HEK293 (cell line): ENCODE data around the gene IQSEC1.

Source experiments
- CTCF ChIA-PET: fragments of 350-600 bp; formaldehyde crosslinking; extraction: SDS; loops from one replicate; lab custom pipeline; 2021; ENCODE audit warnings: antibody characterized with exemption; lab: Yijun Ruan, JAX
- POLR2A ChIA-PET: fragments of 300-600 bp; formaldehyde crosslinking; extraction: SDS; loops from one replicate; lab custom pipeline; 2020; ENCODE audit warnings: antibody characterized with exemption, inconsistent platforms; lab: Yijun Ruan, JAX
- H3K27ac ChIP-seq: fragments of 200-500 bp; sonication (Bioruptor generic); 2 replicates; pipeline ENCODE4 v1.5.1; 2014; ENCODE audit warnings: low read depth, low read length, control low read depth, inconsistent platforms; ENCODE audit errors: extremely low read depth
- H3K36me3 ChIP-seq, 2 experiments: fragments of 200-500 bp in 1 of 2; sonication (Bioruptor generic) in 1 of 2; 1 replicate in 1 of 2; 2 replicates in 1 of 2; pipeline ENCODE4 v1.5.1; 2014 to 2017; ENCODE audit warnings: inconsistent platforms in 2 of 2, low read length in 2 of 2; ENCODE audit not compliant: control insufficient read depth in 2 of 2, insufficient read depth in 1 of 2
- H3K4me1 ChIP-seq: fragments of 200-500 bp; sonication (Bioruptor generic); 2 replicates; pipeline ENCODE4 v1.5.1; 2014; ENCODE audit warnings: mild to moderate bottlenecking, low read length, inconsistent platforms; ENCODE audit not compliant: control insufficient read depth, insufficient read depth
- H3K4me3 ChIP-seq: 2 replicates; pipeline ENCODE4 v1.5.1; 2011; ENCODE audit warnings: low read depth, mild to moderate bottlenecking, control low read depth, low read length, moderate library complexity
- H3K9me3 ChIP-seq: fragments of 200-500 bp; sonication (Bioruptor generic); 2 replicates; pipeline ENCODE4 v1.5.1; 2014; ENCODE audit warnings: low read depth, low read length, inconsistent platforms; ENCODE audit not compliant: control insufficient read depth, insufficient read depth
- BCL11B ChIP-seq: fragments of 450-650 bp; formaldehyde crosslinking; IDR thresholded peaks from 2 replicates; pipeline ENCODE4 v1.5.1; 2016; ENCODE audit warnings: low read depth, missing biosample characterization, missing genetic modification characterization
- FEZF1 ChIP-seq: fragments of 450-650 bp; formaldehyde crosslinking; IDR thresholded peaks from 2 replicates; pipeline ENCODE4 v1.5.1; 2016; ENCODE audit warnings: missing biosample characterization, missing genetic modification characterization
- HOXD13 ChIP-seq: sonication (generic); formaldehyde crosslinking; IDR thresholded peaks from 2 replicates; pipeline ENCODE4 v1.8.0; 2022; ENCODE audit warnings: missing genetic modification reagents, borderline replicate concordance
- KLF7 ChIP-seq: fragments of 450-650 bp; formaldehyde crosslinking; IDR thresholded peaks from 2 replicates; pipeline ENCODE4 v1.5.1; 2016; ENCODE audit warnings: missing biosample characterization, missing genetic modification characterization, borderline replicate concordance
- PRDM1 ChIP-seq: fragments of 450-650 bp; formaldehyde crosslinking; IDR thresholded peaks from 2 replicates; pipeline ENCODE4; 2016; ENCODE audit warnings: missing biosample characterization, missing genetic modification characterization
- SCRT2 ChIP-seq: fragments of 450-650 bp; formaldehyde crosslinking; IDR thresholded peaks from 2 replicates; pipeline ENCODE4 v1.5.1; 2016; ENCODE audit warnings: missing biosample characterization, missing genetic modification characterization
- ZFP41 ChIP-seq: fragments of 450-650 bp; formaldehyde crosslinking; IDR thresholded peaks from 2 replicates; pipeline ENCODE4 v1.5.1; 2016; ENCODE audit warnings: missing biosample characterization, missing genetic modification characterization, borderline replicate concordance
- ZNF157 ChIP-seq: fragments of 450-650 bp; formaldehyde crosslinking; IDR thresholded peaks from 2 replicates; pipeline ENCODE4 v1.5.1; 2016; ENCODE audit warnings: missing biosample characterization, missing genetic modification characterization
- ZNF16 ChIP-seq: fragments of 450-650 bp; formaldehyde crosslinking; IDR thresholded peaks from 2 replicates; pipeline ENCODE4 v1.5.1; 2016; ENCODE audit warnings: low read depth, missing biosample characterization, missing genetic modification characterization
- ZNF184 ChIP-seq: fragments of 450-650 bp; IDR thresholded peaks from 2 replicates; pipeline ENCODE4 v1.5.1; 2018; ENCODE audit warnings: missing biosample characterization, mild to moderate bottlenecking, missing genetic modification characterization
- ZNF223 ChIP-seq: fragments of 450-650 bp; formaldehyde crosslinking; IDR thresholded peaks from 2 replicates; pipeline ENCODE4 v1.5.1; 2016; ENCODE audit warnings: missing biosample characterization, missing genetic modification characterization
- ZNF266 ChIP-seq: fragments of 450-650 bp; formaldehyde crosslinking; IDR thresholded peaks from 2 replicates; pipeline ENCODE4 v1.5.1; 2016; ENCODE audit warnings: missing biosample characterization, missing genetic modification characterization, low read depth
- ZNF274 ChIP-seq, 2 experiments: fragments of 200-500 bp in 1 of 2; fragments of 450-650 bp in 1 of 2; sonication (Bioruptor generic) in 1 of 2; formaldehyde crosslinking in 1 of 2; IDR thresholded peaks; 2 replicates each; pipeline versions ENCODE4 v1.5.1 to v1.6.1; 2014 to 2016; ENCODE audit warnings: borderline replicate concordance in 1 of 2, inconsistent platforms in 1 of 2, low read length in 1 of 2, missing biosample characterization in 1 of 2, missing genetic modification characterization in 1 of 2
- ZNF37A ChIP-seq: fragments of 450-650 bp; IDR thresholded peaks from 2 replicates; pipeline ENCODE4 v1.5.1; 2018; ENCODE audit warnings: missing biosample characterization, missing genetic modification characterization
- ZNF394 ChIP-seq: fragments of 450-650 bp; formaldehyde crosslinking; IDR thresholded peaks from 2 replicates; pipeline ENCODE4 v1.5.1; 2016; ENCODE audit warnings: missing biosample characterization, missing genetic modification characterization, mild to moderate bottlenecking, moderate library complexity, borderline replicate concordance
- ZNF426 ChIP-seq: fragments of 450-650 bp; formaldehyde crosslinking; IDR thresholded peaks from 2 replicates; pipeline ENCODE4 v1.5.1; 2017; ENCODE audit warnings: missing biosample characterization, missing genetic modification characterization, mild to moderate bottlenecking, inconsistent platforms, moderate library complexity
- ZNF433 ChIP-seq: fragments of 450-650 bp; formaldehyde crosslinking; IDR thresholded peaks from 2 replicates; pipeline ENCODE4 v1.5.1; 2016; ENCODE audit warnings: missing biosample characterization, missing genetic modification characterization, low read depth
- ZNF561 ChIP-seq: fragments of 450-650 bp; IDR thresholded peaks from 2 replicates; pipeline ENCODE4 v1.5.1; 2018; ENCODE audit warnings: missing biosample characterization, missing genetic modification characterization, borderline replicate concordance
- ZNF621 ChIP-seq: fragments of 450-650 bp; formaldehyde crosslinking; IDR thresholded peaks from 2 replicates; pipeline ENCODE4 v1.5.1; 2017; ENCODE audit warnings: missing biosample characterization, missing genetic modification characterization
- ZNF660 ChIP-seq: fragments of 450-650 bp; IDR thresholded peaks from 2 replicates; pipeline ENCODE4 v1.5.1; 2018; ENCODE audit warnings: missing biosample characterization, mild to moderate bottlenecking, missing genetic modification characterization
- ZNF677 ChIP-seq: fragments of 450-650 bp; IDR thresholded peaks from 2 replicates; pipeline ENCODE4 v1.5.0; 2018; ENCODE audit warnings: missing biosample characterization, mild to moderate bottlenecking, missing genetic modification characterization, moderate library complexity
- ZNF707 ChIP-seq: fragments of 450-650 bp; formaldehyde crosslinking; IDR thresholded peaks from 2 replicates; pipeline ENCODE4 v1.5.1; 2016; ENCODE audit warnings: missing biosample characterization, missing genetic modification characterization
- ZNF768 ChIP-seq: fragments of 450-650 bp; formaldehyde crosslinking; IDR thresholded peaks from 2 replicates; pipeline ENCODE4 v1.5.1; 2018; ENCODE audit warnings: missing biosample characterization, mild to moderate bottlenecking, missing genetic modification characterization
- ZNF791 ChIP-seq: fragments of 450-650 bp; formaldehyde crosslinking; IDR thresholded peaks from 2 replicates; pipeline ENCODE4 v1.5.1; 2016; ENCODE audit warnings: missing biosample characterization, missing genetic modification characterization
- TF ChIP-seq, protein P1 (sequence below): fragments of 450-650 bp; formaldehyde crosslinking; IDR thresholded peaks from 2 replicates; pipeline ENCODE4 v1.5.1; 2016; ENCODE audit warnings: missing biosample characterization, missing genetic modification characterization, low read depth
- TF ChIP-seq, protein P2 (sequence below): fragments of 450-650 bp; formaldehyde crosslinking; IDR thresholded peaks from 2 replicates; pipeline ENCODE4 v1.5.1; 2016; ENCODE audit warnings: missing biosample characterization, missing genetic modification characterization, low read depth
- TF ChIP-seq, protein P3 (sequence below): fragments of 450-650 bp; formaldehyde crosslinking; IDR thresholded peaks from 2 replicates; pipeline ENCODE4 v1.5.1; 2017; ENCODE audit warnings: missing biosample characterization, missing genetic modification characterization

The IQSEC1 gene

DNA sequence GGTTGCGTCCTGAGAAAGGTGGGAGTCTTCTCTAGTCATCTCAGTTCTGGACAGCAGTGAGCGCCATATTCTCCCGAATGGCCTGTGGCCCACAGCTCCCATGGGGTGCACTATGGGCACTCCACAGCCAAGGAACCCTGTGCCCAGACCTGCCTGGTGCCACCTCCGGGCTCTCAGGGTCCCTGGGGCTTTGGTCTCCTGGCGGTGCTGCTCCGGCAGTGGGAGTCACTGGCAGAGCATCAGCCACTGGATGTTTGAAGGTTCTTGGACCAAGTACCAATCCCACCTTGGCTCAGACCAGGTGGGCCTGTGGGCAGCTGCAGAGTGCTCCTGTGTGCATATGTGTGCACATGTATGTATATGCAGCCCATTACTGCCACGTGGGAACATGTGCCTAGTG lies 163.5 kb downstream of the IQSEC1 start:
- TF ChIP-seq KLF7 (tag by site-specific recombination) (no peak), BCL11B (tag by site-specific recombination) (no peak), ZNF677 (no peak), ZNF184 (tag by site-specific recombination) (no peak), FEZF1 (no peak), ZNF274 (IDR thresholded peaks at IDR 0.05; ENCODE audit: low read length) (no peak), ZNF274 (tag by site-specific recombination; IDR thresholded peaks at IDR 0.05; ENCODE audit: borderline replicate concordance) (no peak), ZNF37A (no peak), ZNF223 (tag by site-specific recombination) (no peak), ZNF707 (tag by site-specific recombination) (no peak), ZNF433 (tag by site-specific recombination) (no peak), ZNF768 (tag by site-specific recombination) (no peak), HOXD13 (CRISPR knock-in tag) (no peak), ZNF561 (tag by site-specific recombination) (no peak)
- TF ChIP-seq, protein P1, sequence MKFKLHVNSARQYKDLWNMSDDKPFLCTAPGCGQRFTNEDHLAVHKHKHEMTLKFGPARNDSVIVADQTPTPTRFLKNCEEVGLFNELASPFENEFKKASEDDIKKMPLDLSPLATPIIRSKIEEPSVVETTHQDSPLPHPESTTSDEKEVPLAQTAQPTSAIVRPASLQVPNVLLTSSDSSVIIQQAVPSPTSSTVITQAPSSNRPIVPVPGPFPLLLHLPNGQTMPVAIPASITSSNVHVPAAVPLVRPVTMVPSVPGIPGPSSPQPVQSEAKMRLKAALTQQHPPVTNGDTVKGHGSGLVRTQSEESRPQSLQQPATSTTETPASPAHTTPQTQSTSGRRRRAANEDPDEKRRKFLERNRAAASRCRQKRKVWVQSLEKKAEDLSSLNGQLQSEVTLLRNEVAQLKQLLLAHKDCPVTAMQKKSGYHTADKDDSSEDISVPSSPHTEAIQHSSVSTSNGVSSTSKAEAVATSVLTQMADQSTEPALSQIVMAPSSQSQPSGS (tag by site-specific recombination), result no peak
- H3K4me3 ChIP-seq, result no peak overlapping the region
- CTCF ChIA-PET, result no interaction called here
- no peaks in the 10 kb centered on the region for H3K9me3 ChIP-seq
- peaks cover 0 to 87% of the 10 kb centered on the region in 2 experiments; a peak in 2 of 3 replicates for H3K36me3 ChIP-seq
- no peak overlapping the region for H3K27ac ChIP-seq
- no peaks in the 10 kb centered on the region for H3K4me1 ChIP-seq
- POLR2A ChIA-PET, result no interaction called here

DNA sequence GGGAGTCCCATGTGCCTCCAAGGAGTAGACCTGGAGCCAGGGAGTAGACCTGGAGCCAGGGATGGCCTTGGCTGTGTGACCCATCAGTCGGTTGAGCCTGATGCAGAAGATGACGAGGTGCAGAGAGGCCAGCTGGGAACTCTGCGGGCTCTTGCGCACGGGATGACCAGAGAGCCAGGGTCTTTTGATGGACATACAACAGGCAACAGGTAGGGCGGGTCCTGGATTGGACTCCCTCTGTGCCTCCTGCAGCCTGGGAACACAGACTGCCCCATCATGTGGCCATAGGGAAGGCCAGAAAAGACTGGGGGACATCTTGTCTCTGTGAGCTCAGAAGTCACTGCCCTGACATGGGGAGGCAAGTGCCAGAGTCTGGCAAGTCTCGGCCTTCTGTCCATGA lies 164.4 kb downstream of the IQSEC1 start:
- ChIA-PET POLR2A (no interaction called here), CTCF (interaction anchor here (0.8 kb wide), 1 partner anchor 74 kb away, joined by 3 read pairs; no protein-coding TSS in a partner anchor)
- H3K36me3 ChIP-seq, result peaks cover 0 to 85% of the 10 kb centered on the region in 2 experiments; a peak in 2 of 3 replicates

DNA sequence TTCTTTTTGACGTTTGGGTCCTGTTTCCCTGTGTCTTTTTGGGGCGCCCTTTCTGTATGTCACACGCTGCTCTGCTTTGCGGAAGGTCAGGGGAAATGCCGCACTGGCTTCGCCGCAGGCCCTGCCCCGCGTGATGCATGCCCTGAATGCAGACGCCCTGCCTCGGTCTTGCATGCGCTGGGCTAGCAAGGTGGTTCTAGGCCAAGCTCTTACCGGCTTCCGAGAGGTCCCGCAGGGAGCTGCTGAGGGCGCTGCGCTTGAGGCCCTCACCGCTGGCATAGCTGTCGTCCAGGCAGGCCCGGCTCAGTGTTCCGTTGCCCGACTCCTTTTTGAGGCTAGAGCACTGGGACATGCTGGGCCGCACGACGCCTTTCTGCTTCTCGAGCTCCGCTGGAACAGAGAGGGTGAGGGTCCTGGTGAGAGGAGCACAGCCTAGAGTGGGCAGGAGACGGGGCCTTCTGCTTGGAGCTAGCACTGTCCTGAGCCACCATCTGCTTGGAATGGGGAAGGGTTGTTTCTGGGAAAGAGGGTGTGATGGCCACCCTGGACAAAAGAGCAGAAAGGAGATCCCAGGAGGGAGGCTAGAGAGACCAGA lies 165.0 kb downstream of the IQSEC1 start:
- CTCF ChIA-PET, result interaction anchor here (0.7 to 0.8 kb wide), 2 partner anchors 75 to 115 kb away, joined by 3 to 4 read pairs; no protein-coding TSS in a partner anchor
- TF ChIP-seq ZNF157, result no peak
- TF ChIP-seq, protein P2, sequence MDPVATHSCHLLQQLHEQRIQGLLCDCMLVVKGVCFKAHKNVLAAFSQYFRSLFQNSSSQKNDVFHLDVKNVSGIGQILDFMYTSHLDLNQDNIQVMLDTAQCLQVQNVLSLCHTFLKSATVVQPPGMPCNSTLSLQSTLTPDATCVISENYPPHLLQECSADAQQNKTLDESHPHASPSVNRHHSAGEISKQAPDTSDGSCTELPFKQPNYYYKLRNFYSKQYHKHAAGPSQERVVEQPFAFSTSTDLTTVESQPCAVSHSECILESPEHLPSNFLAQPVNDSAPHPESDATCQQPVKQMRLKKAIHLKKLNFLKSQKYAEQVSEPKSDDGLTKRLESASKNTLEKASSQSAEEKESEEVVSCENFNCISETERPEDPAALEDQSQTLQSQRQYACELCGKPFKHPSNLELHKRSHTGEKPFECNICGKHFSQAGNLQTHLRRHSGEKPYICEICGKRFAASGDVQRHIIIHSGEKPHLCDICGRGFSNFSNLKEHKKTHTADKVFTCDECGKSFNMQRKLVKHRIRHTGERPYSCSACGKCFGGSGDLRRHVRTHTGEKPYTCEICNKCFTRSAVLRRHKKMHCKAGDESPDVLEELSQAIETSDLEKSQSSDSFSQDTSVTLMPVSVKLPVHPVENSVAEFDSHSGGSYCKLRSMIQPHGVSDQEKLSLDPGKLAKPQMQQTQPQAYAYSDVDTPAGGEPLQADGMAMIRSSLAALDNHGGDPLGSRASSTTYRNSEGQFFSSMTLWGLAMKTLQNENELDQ (tag by site-specific recombination), result no peak
- TF ChIP-seq ZNF266, result no peak
- no peak for TF ChIP-seq ZNF394 (tag by site-specific recombination)
- TF ChIP-seq ZNF707 (tag by site-specific recombination), result no peak
- no peak for TF ChIP-seq ZNF791
- no peak for TF ChIP-seq ZFP41 (tag by site-specific recombination)
- TF ChIP-seq ZNF621 (tag by site-specific recombination), result no peak
- no peak for TF ChIP-seq ZNF426
- TF ChIP-seq ZNF660 (tag by site-specific recombination), result no peak
- TF ChIP-seq PRDM1 (tag by site-specific recombination), result no peak
- no peak for TF ChIP-seq ZNF16 (tag by site-specific recombination)

More for the DNA sequence above, 164.4 kb downstream of the IQSEC1 start:
- no peak overlapping the region for H3K27ac ChIP-seq
- TF ChIP-seq SCRT2 (tag by site-specific recombination), result peak; percentile 57
- TF ChIP-seq, protein P3, sequence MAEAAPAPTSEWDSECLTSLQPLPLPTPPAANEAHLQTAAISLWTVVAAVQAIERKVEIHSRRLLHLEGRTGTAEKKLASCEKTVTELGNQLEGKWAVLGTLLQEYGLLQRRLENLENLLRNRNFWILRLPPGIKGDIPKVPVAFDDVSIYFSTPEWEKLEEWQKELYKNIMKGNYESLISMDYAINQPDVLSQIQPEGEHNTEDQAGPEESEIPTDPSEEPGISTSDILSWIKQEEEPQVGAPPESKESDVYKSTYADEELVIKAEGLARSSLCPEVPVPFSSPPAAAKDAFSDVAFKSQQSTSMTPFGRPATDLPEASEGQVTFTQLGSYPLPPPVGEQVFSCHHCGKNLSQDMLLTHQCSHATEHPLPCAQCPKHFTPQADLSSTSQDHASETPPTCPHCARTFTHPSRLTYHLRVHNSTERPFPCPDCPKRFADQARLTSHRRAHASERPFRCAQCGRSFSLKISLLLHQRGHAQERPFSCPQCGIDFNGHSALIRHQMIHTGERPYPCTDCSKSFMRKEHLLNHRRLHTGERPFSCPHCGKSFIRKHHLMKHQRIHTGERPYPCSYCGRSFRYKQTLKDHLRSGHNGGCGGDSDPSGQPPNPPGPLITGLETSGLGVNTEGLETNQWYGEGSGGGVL (tag by site-specific recombination), result no peak
- TF ChIP-seq ZNF677, result no peak
- TF ChIP-seq, all 188 proteins: peak for 1
- Histone ChIP-seq H3K4me3 (no peak overlapping the region), H3K9me3 (no peaks in the 10 kb centered on the region), H3K4me1 (no peaks in the 10 kb centered on the region)

More for the DNA sequence above, 165.0 kb downstream of the IQSEC1 start:
- Histone ChIP-seq H3K36me3 (peaks cover 0 to 84% of the 10 kb centered on the region in 2 experiments; a peak in 2 of 3 replicates), H3K4me3 (no peak overlapping the region), H3K27ac (no peak overlapping the region), H3K9me3 (no peaks in the 10 kb centered on the region), H3K4me1 (no peaks in the 10 kb centered on the region)
- POLR2A ChIA-PET, result no interaction called here
